ENCODE results near the gene RIPOR2. TPM values are rescaled to one million over a fixed set of nuclear protein-coding genes. Genes with fewer than 3 reads are reported as not detected.

RIPOR2 gene
- total and polyA plus RNA-seq, 2 experiments from 2014 or later = 9.5 to 22.5 TPM

DNA sequence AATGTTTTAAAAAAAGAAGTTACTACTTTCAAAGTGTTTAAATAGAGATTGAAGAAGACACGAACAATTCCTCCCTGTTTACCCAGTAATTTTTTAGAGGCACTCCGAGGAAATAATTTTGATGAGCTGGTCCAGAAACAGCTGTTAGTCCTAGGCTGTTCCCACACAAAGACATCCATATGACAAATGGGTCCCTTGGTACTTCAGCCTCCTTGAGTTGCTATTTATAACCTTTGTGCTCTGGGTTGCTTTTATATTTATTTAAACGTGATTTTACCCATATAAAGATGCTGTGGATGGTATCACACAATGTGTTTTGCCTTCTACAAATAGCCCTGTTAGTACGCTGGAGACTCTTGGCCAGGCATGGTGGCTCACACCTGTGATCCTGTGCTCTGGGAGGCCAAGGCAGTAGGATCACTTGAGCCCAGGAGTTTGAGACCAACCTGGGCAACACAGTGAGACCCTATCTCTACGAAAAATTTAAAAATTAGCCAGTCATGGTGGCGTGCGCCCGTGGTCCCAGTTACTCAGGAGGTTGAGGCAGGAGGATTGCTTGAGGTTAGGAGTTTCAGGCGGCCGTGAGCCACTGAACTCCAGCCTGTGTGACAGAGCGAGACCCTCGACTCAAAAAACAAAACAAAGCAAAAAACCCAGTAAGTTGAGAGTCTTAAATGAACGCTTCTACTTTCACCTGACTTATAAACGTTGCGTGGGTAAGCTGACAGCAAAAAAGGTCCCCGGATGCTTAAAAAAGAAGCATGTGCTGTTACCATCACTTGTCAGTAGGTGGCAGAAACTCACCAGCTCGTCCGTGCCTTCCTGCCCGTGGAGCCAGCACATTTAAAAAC, 80.1 kb downstream of the RIPOR2 start:
- Histone ChIP-seq H3K4me2 (no peak overlapping the region), H3K4me1 (ENCODE audit: insufficient read depth) (peaks cover 9% of the 10 kb centered on the region; the same call in 1 of the 2 replicates), H3K79me2 (replicated peaks; ENCODE audit: insufficient read depth) (no peaks in the 10 kb centered on the region), H3K27me3 (ENCODE audit: insufficient read depth) (no peaks in the 10 kb centered on the region), H3K9me2 (ENCODE audit: insufficient read depth) (no peaks in the 10 kb centered on the region), H3F3A (replicated peaks; ENCODE audit: low read depth) (no peaks in the 10 kb centered on the region), H3K4me3 (no peak overlapping the region), H4K20me1 (replicated peaks; ENCODE audit: insufficient read depth) (no peaks in the 10 kb centered on the region), H3K27ac (ENCODE audit: low read depth) (no peak overlapping the region), H2AFZ (no peak overlapping the region), H3K36me3 (ENCODE audit: insufficient read depth) (no peaks in the 10 kb centered on the region)
- H3K4me3 Mint-ChIP-seq = no peak overlapping the region
- ATAC-seq = peak; percentile 87
- no peaks in the 10 kb centered on the region for H3K9me3 Mint-ChIP-seq
- peak; percentile 85 for DNase-seq (ENCODE audit: low spot score)
- H3K4me1 Mint-ChIP-seq = peaks cover 18% of the 10 kb centered on the region
- TF ChIP-seq CREB1 (CRISPR knock-in tag; IDR thresholded peaks at IDR 0.05; ENCODE audit: low read depth) = no peak
- TF ChIP-seq, protein P1, sequence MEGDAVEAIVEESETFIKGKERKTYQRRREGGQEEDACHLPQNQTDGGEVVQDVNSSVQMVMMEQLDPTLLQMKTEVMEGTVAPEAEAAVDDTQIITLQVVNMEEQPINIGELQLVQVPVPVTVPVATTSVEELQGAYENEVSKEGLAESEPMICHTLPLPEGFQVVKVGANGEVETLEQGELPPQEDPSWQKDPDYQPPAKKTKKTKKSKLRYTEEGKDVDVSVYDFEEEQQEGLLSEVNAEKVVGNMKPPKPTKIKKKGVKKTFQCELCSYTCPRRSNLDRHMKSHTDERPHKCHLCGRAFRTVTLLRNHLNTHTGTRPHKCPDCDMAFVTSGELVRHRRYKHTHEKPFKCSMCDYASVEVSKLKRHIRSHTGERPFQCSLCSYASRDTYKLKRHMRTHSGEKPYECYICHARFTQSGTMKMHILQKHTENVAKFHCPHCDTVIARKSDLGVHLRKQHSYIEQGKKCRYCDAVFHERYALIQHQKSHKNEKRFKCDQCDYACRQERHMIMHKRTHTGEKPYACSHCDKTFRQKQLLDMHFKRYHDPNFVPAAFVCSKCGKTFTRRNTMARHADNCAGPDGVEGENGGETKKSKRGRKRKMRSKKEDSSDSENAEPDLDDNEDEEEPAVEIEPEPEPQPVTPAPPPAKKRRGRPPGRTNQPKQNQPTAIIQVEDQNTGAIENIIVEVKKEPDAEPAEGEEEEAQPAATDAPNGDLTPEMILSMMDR (conservative IDR thresholded peaks at IDR 0.05; ENCODE audit: low read depth in 2 of 2) = peak; percentile 94 to 96
- H3K27ac Mint-ChIP-seq = peak overlapping the region; percentile 74
- peaks cover 39% of the 10 kb centered on the region for H3K36me3 Mint-ChIP-seq (ENCODE audit: low read depth)
- no peaks in the 10 kb centered on the region for H3K27me3 Mint-ChIP-seq (ENCODE audit: insufficient read depth, low read depth, poor library complexity)

DNA sequence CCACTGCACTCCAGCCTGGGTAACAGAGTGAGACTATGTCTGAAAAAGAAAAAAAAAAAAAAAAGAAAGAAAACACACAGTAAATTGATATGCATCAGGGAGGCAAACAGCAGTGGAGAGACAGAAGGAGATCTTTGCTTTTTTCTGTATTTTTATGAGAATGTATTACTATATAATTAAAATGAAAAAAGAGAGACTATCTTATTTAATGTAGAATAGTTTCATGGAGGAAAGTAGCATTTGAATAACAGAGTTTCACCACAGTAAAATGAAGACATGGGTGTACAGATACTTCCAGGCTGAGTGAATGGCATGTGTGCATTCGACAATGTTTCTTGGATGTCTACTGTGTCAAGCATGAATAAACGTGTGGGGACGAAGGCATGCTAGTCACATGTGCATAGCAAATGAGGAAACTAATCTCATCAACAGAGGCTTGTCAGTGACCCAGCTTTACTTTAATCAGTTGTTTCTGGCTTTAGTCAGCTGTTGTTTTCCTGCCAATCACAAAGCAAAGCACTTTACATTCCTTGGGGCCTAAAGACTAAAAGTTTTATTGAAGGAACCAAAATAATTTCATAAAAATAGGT, 81.6 kb downstream of the RIPOR2 start:
- Mint-ChIP-seq H3K27me3 (ENCODE audit: insufficient read depth, low read depth, poor library complexity) (no peaks in the 10 kb centered on the region), H3K4me1 (peaks cover 9% of the 10 kb centered on the region)
- TF ChIP-seq ZNF331 (CRISPR knock-in tag; IDR thresholded peaks at IDR 0.05; ENCODE audit: low read depth) (no peak), EZH2 (IDR thresholded peaks at IDR 0.05; ENCODE audit: low read depth, unreplicated experiment) (no peak), STAT1 (IDR thresholded peaks at IDR 0.05; ENCODE audit: unreplicated experiment) (no peak), CREB1 (CRISPR knock-in tag; IDR thresholded peaks at IDR 0.05; ENCODE audit: low read depth) (no peak)
- TF ChIP-seq, protein P2, sequence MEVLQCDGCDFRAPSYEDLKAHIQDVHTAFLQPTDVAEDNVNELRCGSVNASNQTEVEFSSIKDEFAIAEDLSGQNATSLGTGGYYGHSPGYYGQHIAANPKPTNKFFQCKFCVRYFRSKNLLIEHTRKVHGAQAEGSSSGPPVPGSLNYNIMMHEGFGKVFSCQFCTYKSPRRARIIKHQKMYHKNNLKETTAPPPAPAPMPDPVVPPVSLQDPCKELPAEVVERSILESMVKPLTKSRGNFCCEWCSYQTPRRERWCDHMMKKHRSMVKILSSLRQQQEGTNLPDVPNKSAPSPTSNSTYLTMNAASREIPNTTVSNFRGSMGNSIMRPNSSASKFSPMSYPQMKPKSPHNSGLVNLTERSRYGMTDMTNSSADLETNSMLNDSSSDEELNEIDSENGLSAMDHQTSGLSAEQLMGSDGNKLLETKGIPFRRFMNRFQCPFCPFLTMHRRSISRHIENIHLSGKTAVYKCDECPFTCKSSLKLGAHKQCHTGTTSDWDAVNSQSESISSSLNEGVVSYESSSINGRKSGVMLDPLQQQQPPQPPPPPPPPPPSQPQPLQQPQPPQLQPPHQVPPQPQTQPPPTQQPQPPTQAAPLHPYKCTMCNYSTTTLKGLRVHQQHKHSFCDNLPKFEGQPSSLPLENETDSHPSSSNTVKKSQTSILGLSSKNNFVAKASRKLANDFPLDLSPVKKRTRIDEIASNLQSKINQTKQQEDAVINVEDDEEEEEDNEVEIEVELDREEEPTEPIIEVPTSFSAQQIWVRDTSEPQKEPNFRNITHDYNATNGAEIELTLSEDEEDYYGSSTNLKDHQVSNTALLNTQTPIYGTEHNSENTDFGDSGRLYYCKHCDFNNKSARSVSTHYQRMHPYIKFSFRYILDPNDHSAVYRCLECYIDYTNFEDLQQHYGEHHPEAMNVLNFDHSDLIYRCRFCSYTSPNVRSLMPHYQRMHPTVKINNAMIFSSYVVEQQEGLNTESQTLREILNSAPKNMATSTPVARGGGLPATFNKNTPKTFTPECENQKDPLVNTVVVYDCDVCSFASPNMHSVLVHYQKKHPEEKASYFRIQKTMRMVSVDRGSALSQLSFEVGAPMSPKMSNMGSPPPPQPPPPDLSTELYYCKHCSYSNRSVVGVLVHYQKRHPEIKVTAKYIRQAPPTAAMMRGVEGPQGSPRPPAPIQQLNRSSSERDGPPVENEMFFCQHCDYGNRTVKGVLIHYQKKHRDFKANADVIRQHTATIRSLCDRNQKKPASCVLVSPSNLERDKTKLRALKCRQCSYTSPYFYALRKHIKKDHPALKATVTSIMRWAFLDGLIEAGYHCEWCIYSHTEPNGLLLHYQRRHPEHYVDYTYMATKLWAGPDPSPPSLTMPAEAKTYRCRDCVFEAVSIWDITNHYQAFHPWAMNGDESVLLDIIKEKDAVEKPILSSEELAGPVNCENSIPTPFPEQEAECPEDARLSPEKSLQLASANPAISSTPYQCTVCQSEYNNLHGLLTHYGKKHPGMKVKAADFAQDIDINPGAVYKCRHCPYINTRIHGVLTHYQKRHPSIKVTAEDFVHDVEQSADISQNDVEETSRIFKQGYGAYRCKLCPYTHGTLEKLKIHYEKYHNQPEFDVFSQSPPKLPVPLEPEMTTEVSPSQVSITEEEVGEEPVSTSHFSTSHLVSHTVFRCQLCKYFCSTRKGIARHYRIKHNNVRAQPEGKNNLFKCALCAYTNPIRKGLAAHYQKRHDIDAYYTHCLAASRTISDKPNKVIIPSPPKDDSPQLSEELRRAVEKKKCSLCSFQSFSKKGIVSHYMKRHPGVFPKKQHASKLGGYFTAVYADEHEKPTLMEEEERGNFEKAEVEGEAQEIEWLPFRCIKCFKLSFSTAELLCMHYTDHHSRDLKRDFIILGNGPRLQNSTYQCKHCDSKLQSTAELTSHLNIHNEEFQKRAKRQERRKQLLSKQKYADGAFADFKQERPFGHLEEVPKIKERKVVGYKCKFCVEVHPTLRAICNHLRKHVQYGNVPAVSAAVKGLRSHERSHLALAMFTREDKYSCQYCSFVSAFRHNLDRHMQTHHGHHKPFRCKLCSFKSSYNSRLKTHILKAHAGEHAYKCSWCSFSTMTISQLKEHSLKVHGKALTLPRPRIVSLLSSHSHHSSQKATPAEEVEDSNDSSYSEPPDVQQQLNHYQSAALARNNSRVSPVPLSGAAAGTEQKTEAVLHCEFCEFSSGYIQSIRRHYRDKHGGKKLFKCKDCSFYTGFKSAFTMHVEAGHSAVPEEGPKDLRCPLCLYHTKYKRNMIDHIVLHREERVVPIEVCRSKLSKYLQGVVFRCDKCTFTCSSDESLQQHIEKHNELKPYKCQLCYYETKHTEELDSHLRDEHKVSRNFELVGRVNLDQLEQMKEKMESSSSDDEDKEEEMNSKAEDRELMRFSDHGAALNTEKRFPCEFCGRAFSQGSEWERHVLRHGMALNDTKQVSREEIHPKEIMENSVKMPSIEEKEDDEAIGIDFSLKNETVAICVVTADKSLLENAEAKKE (CRISPR knock-in tag; IDR thresholded peaks at IDR 0.05) = no peak
- TF ChIP-seq, protein P1 (conservative IDR thresholded peaks at IDR 0.05; ENCODE audit: low read depth in 2 of 2) = no peak

More for the DNA sequence above, 81.6 kb downstream of the RIPOR2 start:
- no peaks in the 10 kb centered on the region for H4K20me1 ChIP-seq (replicated peaks; ENCODE audit: insufficient read depth)
- Mint-ChIP-seq H3K9me3 (no peaks in the 10 kb centered on the region), H3K36me3 (ENCODE audit: low read depth) (peaks cover 38% of the 10 kb centered on the region), H3K27ac (no peak overlapping the region), H3K4me3 (no peak overlapping the region)
- ATAC-seq (no peak), DNase-seq (ENCODE audit: low spot score) (no peak)
- no peaks in the 10 kb centered on the region for H3K36me3 ChIP-seq (ENCODE audit: insufficient read depth)
- no peaks in the 10 kb centered on the region for H3F3A ChIP-seq (replicated peaks; ENCODE audit: low read depth)
- no peaks in the 10 kb centered on the region for H3K27me3 ChIP-seq (ENCODE audit: insufficient read depth)
- H3K4me1 ChIP-seq (ENCODE audit: insufficient read depth) = no peaks in the 10 kb centered on the region
- H3K9me2 ChIP-seq (ENCODE audit: insufficient read depth) = no peaks in the 10 kb centered on the region
- no peaks in the 10 kb centered on the region for H3K79me2 ChIP-seq (replicated peaks; ENCODE audit: insufficient read depth)
- no peak overlapping the region for H3K27ac ChIP-seq (ENCODE audit: low read depth)
- H2AFZ ChIP-seq = no peak overlapping the region
- H3K4me3 ChIP-seq = no peak overlapping the region
- H3K4me2 ChIP-seq = no peak overlapping the region

Measured in GM23338 (cell line).